Activated T-cell treated with anti-CD3 and anti-CD28 coated beads for 48 hours (primary cell): ENCODE results near the gene ANKRD66.

Experiments used
- DNase-seq: peaks from one replicate; pipeline ENCODE4 v3.0.0-alpha.2; 2020; ENCODE audit warnings: low read depth

Gene ANKRD66

DNA sequence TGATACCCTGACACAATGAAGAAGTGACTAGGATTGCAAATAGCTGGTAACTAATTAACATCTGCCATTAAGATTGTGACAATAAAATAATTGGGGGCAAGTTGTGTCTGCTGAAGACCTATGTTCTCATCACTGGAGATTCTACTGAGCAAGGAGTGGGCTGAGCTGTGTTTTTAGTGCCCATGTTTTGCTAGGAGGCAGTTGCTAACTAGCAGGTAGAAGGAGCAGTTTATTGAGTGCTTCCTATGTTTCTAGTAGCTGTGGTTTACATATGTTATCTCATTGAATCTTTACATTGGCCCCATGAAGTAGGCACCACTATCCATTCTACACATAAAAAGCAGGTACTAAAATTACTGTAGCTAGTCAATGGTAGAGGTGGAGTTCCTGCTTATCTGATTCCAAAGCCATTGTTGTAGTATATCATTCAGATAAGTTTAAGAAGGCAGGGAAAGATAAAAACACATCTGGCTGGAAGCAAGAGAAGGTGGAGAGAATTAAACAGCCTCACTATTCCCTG, 43.7 kb downstream of the ANKRD66 start:
- no peak for DNase-seq

DNA sequence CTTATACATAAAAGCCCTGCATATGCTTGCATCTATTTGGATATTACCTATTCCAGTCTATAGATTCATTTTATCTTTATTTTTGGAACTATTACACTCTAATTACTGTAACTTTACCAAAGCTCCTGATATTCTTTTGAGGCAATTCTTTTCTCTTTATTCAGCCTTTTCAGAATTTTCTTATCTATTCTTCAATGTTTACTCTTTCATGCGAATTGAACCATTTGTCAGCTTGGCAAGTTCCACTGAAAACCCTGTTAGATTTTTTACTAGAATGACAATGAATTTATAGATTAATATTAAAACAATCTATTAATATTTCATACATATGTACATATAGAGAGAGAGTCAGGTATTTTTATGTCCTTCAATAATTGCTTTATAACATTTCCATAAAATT, 45.9 kb downstream of the ANKRD66 start:
- DNase-seq: no peak

DNA sequence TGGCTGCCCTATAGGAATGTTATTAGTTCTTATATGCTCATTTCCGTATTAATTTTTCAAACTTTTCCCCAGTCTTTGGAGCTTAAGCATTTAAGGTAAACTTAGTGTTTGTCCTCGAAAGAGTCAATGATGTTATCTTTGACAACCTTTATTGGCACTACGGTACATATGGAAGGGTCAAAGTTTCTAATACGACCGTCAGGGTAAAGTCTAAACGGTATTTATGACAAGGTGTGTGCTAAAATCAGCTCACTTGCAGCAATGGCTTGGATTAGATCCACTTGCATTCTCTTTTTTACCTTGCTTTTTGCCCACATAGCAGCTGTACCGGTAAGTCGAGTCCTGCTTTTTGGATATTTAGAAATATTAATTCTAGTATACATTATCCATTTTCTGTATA, 46.4 kb downstream of the ANKRD66 start, which contains the start of gene MEP1A:
Gene MEP1A (plus strand): TSS at position 252 of the 400 bp plus-strand sequence. CDS start 10 bp downstream, at position 262.
- DNase-seq: no peak

DNA sequence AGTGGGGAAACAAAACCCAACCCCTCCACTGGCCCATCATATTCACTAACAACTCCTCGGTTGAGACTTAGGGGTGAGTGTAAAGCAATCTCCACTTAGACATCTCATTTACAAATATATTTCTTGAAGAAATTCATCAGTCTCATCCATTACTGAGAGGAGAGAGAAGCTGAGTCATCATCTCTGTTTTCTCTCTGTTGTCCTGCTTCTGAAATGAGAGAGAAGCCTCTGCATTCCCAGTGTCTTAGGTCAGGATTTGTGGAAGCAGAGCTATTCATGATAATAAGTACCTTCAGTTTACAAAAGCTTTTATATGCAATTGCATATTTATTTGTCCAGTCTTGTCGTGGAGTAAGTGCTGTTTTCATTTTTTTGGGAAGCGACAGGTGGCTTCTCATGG, 47.3 kb downstream of the ANKRD66 start:
- no peak for DNase-seq

DNA sequence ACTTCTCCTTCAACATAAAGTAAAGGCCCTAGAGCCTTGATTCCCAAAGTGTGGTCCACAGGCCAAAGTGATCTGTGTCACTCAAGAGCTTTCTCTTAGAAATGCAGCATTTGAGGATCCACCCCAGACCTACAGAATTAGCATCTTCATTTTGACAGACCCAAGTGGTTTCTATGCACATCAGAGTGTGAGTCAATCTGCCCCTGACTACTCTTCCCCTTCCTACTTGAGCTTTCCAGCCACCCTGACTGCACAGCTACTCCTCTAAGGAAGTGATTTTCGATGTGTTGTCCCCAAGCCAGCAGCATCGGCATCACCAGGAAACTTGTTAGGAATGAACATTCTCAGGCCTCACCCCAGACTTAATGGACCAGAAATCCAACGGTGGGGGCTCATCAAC, 49.1 kb downstream of the ANKRD66 start:
- DNase-seq: no peak

DNA sequence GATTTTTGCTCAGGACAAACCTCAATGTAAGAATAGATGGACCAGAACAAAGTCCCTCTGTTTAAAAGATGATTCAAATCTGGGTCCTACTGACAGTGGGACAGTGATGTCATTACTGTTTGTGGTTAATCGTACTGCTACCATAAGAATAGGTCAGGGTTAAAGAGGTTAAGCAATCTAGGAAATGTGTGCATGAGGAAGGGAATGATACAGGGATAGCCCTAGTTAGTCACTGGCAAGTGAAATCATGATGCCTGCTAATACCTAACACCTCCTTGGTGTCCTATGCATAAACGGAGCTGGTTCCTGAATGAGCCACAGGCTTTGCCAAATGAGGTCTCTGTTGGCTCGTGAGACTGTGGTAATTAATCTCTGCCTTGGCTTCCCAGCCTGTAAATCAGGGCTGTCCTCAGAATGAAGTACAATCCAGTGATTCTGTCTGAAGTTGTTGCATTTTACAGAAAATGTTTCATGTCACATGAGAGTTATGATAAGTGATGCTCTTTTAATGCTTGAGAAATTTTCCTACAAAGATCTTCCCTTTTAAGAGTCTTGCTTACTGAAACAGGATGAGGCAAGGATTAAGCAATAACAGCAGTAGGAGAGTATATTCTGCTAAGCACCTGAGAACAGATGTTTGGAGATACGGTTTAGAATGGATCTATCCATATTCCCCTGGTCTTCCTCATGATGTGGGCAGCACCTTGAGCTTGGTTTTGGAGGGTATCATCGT, 50.3 kb downstream of the ANKRD66 start:
- DNase-seq: no peak

DNA sequence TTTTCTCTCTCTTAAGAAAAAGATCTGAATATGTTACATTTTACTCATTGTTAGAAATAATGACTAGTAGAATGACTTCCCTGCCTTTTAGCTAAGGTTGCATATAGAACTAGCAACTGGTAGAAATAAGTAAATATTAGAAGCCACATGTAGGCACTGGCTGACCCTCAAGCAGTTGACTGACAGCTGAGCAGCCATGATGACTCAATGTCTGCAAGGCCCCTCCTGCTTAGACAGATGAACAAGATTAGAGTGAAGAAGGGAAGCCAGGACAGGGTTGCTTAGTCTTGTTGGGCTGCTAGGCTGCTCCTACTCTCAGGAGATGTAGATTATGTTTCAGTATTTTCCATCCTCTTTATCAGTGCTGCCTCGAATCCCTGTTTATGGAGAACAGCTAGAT, 52.9 kb downstream of the ANKRD66 start:
- no peak for DNase-seq

DNA sequence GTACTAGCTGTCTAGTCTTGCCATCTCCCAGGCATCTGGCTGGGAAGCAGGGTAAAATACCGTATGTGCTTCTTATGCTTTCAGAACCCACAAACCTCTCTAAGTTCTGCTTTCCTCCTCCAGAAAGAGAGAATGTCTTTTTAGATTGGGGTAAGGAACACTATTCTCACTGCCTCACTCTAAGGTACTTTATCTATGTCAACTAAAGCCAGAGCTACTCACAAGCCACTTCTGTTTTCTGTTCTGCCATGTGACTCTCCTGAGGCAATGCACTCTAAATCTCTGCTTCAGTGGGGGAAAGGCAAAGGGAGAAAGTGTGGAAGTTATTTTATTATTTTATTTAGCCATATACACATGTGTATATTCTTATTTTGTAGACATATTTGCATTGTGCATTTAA, 62.1 kb downstream of the ANKRD66 start:
- DNase-seq: no peak
